Measurements from ENCODE around the gene CTBP1.

The CTBP1 gene

GRCh38 chr4:1246901-1247863 lies 1.7 kb downstream of the CTBP1 start:
- peak overlapping the region; percentile 94 for H4K8ac ChIP-seq (ENCODE audit: low read length)
- peak overlapping the region; percentile 91 for H3K9ac ChIP-seq (ENCODE audit: low read length)
- H3K18ac ChIP-seq (ENCODE audit: low read depth in 1 of 2, low read length in 2 of 2) = peak overlapping the region; percentile 94
- H3K4me3 ChIP-seq (ENCODE audit: insufficient read depth in 1 of 2, low read depth in 1 of 2, low read length in 2 of 2) = peak overlapping the region; percentile 77 to 83
- H4K91ac ChIP-seq (ENCODE audit: low read length) = peak overlapping the region; percentile 96
- peaks cover 18% of the 10 kb centered on the region for H3K79me1 ChIP-seq (replicated peaks; ENCODE audit: low read length, poor library complexity, severe bottlenecking)
- no peaks in the 10 kb centered on the region for H3K27me3 ChIP-seq (ENCODE audit: control insufficient read depth in 1 of 2, insufficient read depth in 1 of 2, low read length in 2 of 2)
- peaks cover 56% of the 10 kb centered on the region for H3K4me1 ChIP-seq (ENCODE audit: control insufficient read depth, insufficient read depth, low read depth, low read length)
- peak overlapping the region; percentile 29 to 42 for H2BK12ac ChIP-seq (ENCODE audit: low read length in 2 of 2)
- 32% methylated on average over 30 of the region's 48 CpGs for WGBS
- H3K27ac ChIP-seq (ENCODE audit: low read length, poor library complexity, severe bottlenecking) = peak overlapping the region; percentile 89
- no peaks in the 10 kb centered on the region for H3K9me3 ChIP-seq (ENCODE audit: control insufficient read depth, low read length)
- H2AK5ac ChIP-seq (ENCODE audit: low read length, severe bottlenecking) = peak overlapping the region; percentile 79
- peak overlapping the region; percentile 85 to 93 for H3K23ac ChIP-seq (ENCODE audit: low read length in 2 of 2)
- H3K4ac ChIP-seq (ENCODE audit: low read depth in 1 of 2, low read length in 2 of 2) = peak overlapping the region; percentile 94 to 96
- no peak overlapping the region for H2AFZ ChIP-seq (ENCODE audit: low read depth, low read length)
- no peak for DNase-seq
- H2BK15ac ChIP-seq (ENCODE audit: low read depth, poor library complexity, severe bottlenecking) = peak overlapping the region; percentile 89
- peak overlapping the region; percentile 84 for H2BK5ac ChIP-seq (ENCODE audit: low read depth, low read length, poor library complexity, severe bottlenecking)
- peak overlapping the region; percentile 99 for H2BK120ac ChIP-seq (ENCODE audit: low read depth, low read length)
- peaks cover 13 to 53% of the 10 kb centered on the region in 2 experiments for H3K36me3 ChIP-seq (ENCODE audit: control insufficient read depth in 1 of 2, insufficient read depth in 2 of 2, low read depth in 1 of 2, low read length in 2 of 2)
- H3K14ac ChIP-seq (ENCODE audit: low read length in 2 of 2) = peak overlapping the region; percentile 76 to 97
- H3K4me2 ChIP-seq (ENCODE audit: low read length, poor library complexity, severe bottlenecking) = peak overlapping the region; percentile 85

GRCh38 chr4:1246111-1246881 lies 2.6 kb downstream of the CTBP1 start:
- Histone ChIP-seq H3K9ac (ENCODE audit: low read length) (peak overlapping the region; percentile 91), H3K79me1 (replicated peaks; ENCODE audit: low read length, poor library complexity, severe bottlenecking) (peaks cover 14% of the 10 kb centered on the region), H2BK12ac (ENCODE audit: low read length in 2 of 2) (peak overlapping the region; percentile 3 to 54), H3K4me1 (ENCODE audit: control insufficient read depth, insufficient read depth, low read depth, low read length) (peaks cover 64% of the 10 kb centered on the region), H4K8ac (ENCODE audit: low read length) (peak overlapping the region; percentile 59), H3K4me2 (ENCODE audit: low read length, poor library complexity, severe bottlenecking) (peak overlapping the region; percentile 85), H2AFZ (ENCODE audit: low read depth, low read length) (no peak overlapping the region), H2BK15ac (ENCODE audit: low read depth, poor library complexity, severe bottlenecking) (peak overlapping the region; percentile 3), H2BK5ac (ENCODE audit: low read depth, low read length, poor library complexity, severe bottlenecking) (no peak overlapping the region), H3K36me3 (ENCODE audit: control insufficient read depth in 1 of 2, insufficient read depth in 2 of 2, low read depth in 1 of 2, low read length in 2 of 2) (peaks cover 7 to 56% of the 10 kb centered on the region in 2 experiments), H3K9me3 (ENCODE audit: control insufficient read depth, low read length) (no peaks in the 10 kb centered on the region), H3K27ac (ENCODE audit: low read length, poor library complexity, severe bottlenecking) (peak overlapping the region; percentile 44), H4K91ac (ENCODE audit: low read length) (peak overlapping the region; percentile 44), H3K23ac (ENCODE audit: low read length in 2 of 2) (peak overlapping the region in 1 of 2 experiments; percentile 89), H3K14ac (ENCODE audit: low read length in 2 of 2) (peak overlapping the region in 1 of 2 experiments; percentile 83), H3K4ac (ENCODE audit: low read depth in 1 of 2, low read length in 2 of 2) (peak overlapping the region in 1 of 2 experiments; percentile 35), H3K18ac (ENCODE audit: low read depth in 1 of 2, low read length in 2 of 2) (peak overlapping the region; percentile 61 to 82), H3K4me3 (ENCODE audit: insufficient read depth in 1 of 2, low read depth in 1 of 2, low read length in 2 of 2) (peak overlapping the region in 1 of 2 experiments; percentile 83), H3K27me3 (ENCODE audit: control insufficient read depth in 1 of 2, insufficient read depth in 1 of 2, low read length in 2 of 2) (no peaks in the 10 kb centered on the region), H2AK5ac (ENCODE audit: low read length, severe bottlenecking) (no peak overlapping the region), H2BK120ac (ENCODE audit: low read depth, low read length) (no peak overlapping the region)
- 78% methylated on average over 24 of the region's 24 CpGs for WGBS
- peak; percentile 17 for DNase-seq

GRCh38 chr4:1245481-1246051 lies 3.4 kb downstream of the CTBP1 start:
- Histone ChIP-seq H3K4me3 (ENCODE audit: insufficient read depth in 1 of 2, low read depth in 1 of 2, low read length in 2 of 2) (no peak overlapping the region), H3K4me2 (ENCODE audit: low read length, poor library complexity, severe bottlenecking) (no peak overlapping the region), H2BK12ac (ENCODE audit: low read length in 2 of 2) (peak overlapping the region in 1 of 2 experiments; percentile 87), H2BK120ac (ENCODE audit: low read depth, low read length) (no peak overlapping the region), H2AFZ (ENCODE audit: low read depth, low read length) (no peak overlapping the region), H3K36me3 (ENCODE audit: control insufficient read depth in 1 of 2, insufficient read depth in 2 of 2, low read depth in 1 of 2, low read length in 2 of 2) (peaks cover 9 to 56% of the 10 kb centered on the region in 2 experiments), H3K14ac (ENCODE audit: low read length in 2 of 2) (peak overlapping the region in 1 of 2 experiments; percentile 87), H4K8ac (ENCODE audit: low read length) (peak overlapping the region; percentile 35), H2BK15ac (ENCODE audit: low read depth, poor library complexity, severe bottlenecking) (peak overlapping the region; percentile 70), H3K9me3 (ENCODE audit: control insufficient read depth, low read length) (no peaks in the 10 kb centered on the region), H3K4me1 (ENCODE audit: control insufficient read depth, insufficient read depth, low read depth, low read length) (peaks cover 64% of the 10 kb centered on the region), H4K91ac (ENCODE audit: low read length) (peak overlapping the region; percentile 83), H3K23ac (ENCODE audit: low read length in 2 of 2) (peak overlapping the region in 1 of 2 experiments; percentile 48), H2BK5ac (ENCODE audit: low read depth, low read length, poor library complexity, severe bottlenecking) (no peak overlapping the region), H3K9ac (ENCODE audit: low read length) (peak overlapping the region; percentile 91), H3K27me3 (ENCODE audit: control insufficient read depth in 1 of 2, insufficient read depth in 1 of 2, low read length in 2 of 2) (no peaks in the 10 kb centered on the region), H3K79me1 (replicated peaks; ENCODE audit: low read length, poor library complexity, severe bottlenecking) (peaks cover 6% of the 10 kb centered on the region), H3K18ac (ENCODE audit: low read depth in 1 of 2, low read length in 2 of 2) (peak overlapping the region in 1 of 2 experiments; percentile 22), H2AK5ac (ENCODE audit: low read length, severe bottlenecking) (no peak overlapping the region), H3K4ac (ENCODE audit: low read depth in 1 of 2, low read length in 2 of 2) (peak overlapping the region in 1 of 2 experiments; percentile 57), H3K27ac (ENCODE audit: low read length, poor library complexity, severe bottlenecking) (no peak overlapping the region)
- DNase-seq = no peak
- 96% methylated on average over 24 of the region's 26 CpGs for WGBS

Measured in mesenchymal stem cell (in vitro differentiated cells and primary cell).